Mesenchymal stem cell (in vitro differentiated cells and primary cell): ENCODE results near the gene PGPEP1.

Source experiments
- DNase-seq: peaks from one replicate; pipeline ENCODE4 v3.0.0-alpha.2; 2013
- H2AFZ ChIP-seq: one replicate; pipeline ENCODE4 v1.6.1; 2013; ENCODE audit warnings: low read depth, mild to moderate bottlenecking, control low read depth, inconsistent platforms, low read length, moderate library complexity
- H2AK5ac ChIP-seq: 2 replicates; pipeline ENCODE4 v1.6.1; 2013; ENCODE audit warnings: low read length, moderate library complexity, mild to moderate bottlenecking, inconsistent platforms; ENCODE audit not compliant: severe bottlenecking
- H2BK120ac ChIP-seq: one replicate; pipeline ENCODE4 v1.6.1; 2013; ENCODE audit warnings: low read depth, mild to moderate bottlenecking, inconsistent platforms, low read length, moderate library complexity
- H2BK12ac ChIP-seq, 2 experiments: one replicate each; pipeline ENCODE4 v1.6.1; 2013; ENCODE audit warnings: inconsistent platforms in 2 of 2, low read length in 2 of 2, mild to moderate bottlenecking in 2 of 2, moderate library complexity in 2 of 2, control low read depth in 1 of 2
- H2BK15ac ChIP-seq: one replicate; pipeline ENCODE4 v1.6.1; 2013; ENCODE audit warnings: mild to moderate bottlenecking, low read depth, inconsistent platforms; ENCODE audit not compliant: poor library complexity, severe bottlenecking
- H2BK5ac ChIP-seq: 2 replicates; pipeline ENCODE4 v1.6.1; 2013; ENCODE audit warnings: low read depth, mild to moderate bottlenecking, low read length, control low read depth, inconsistent platforms; ENCODE audit not compliant: poor library complexity, severe bottlenecking
- H3K14ac ChIP-seq, 2 experiments: one replicate each; pipeline ENCODE4 v1.6.1; 2013; ENCODE audit warnings: inconsistent platforms in 2 of 2, low read length in 2 of 2, control low read depth in 1 of 2, mild to moderate bottlenecking in 1 of 2, moderate library complexity in 1 of 2
- H3K18ac ChIP-seq, 2 experiments: one replicate each; pipeline ENCODE4 v1.6.1; 2013; ENCODE audit warnings: inconsistent platforms in 2 of 2, low read length in 2 of 2, control low read depth in 1 of 2, low read depth in 1 of 2, mild to moderate bottlenecking in 1 of 2
- H3K23ac ChIP-seq, 2 experiments: one replicate each; pipeline ENCODE4 v1.6.1; 2013; ENCODE audit warnings: inconsistent platforms in 2 of 2, low read length in 2 of 2, mild to moderate bottlenecking in 2 of 2, moderate library complexity in 2 of 2, control low read depth in 1 of 2
- H3K27ac ChIP-seq: 2 replicates; pipeline ENCODE4 v1.5.1; 2013; ENCODE audit warnings: mild to moderate bottlenecking, moderate library complexity, low read length, control low read depth, inconsistent platforms; ENCODE audit not compliant: poor library complexity, severe bottlenecking
- H3K27me3 ChIP-seq, 2 experiments: 2 replicates each; pipeline versions ENCODE4 v1.6.1 to v1.7.0; 2013; ENCODE audit warnings: low read length in 2 of 2, mild to moderate bottlenecking in 2 of 2, moderate library complexity in 2 of 2, control low read depth in 1 of 2, inconsistent platforms in 1 of 2; ENCODE audit not compliant: control insufficient read depth in 1 of 2, insufficient read depth in 1 of 2
- H3K36me3 ChIP-seq, 2 experiments: 2 replicates each; pipeline versions ENCODE4 v1.6.1 to v1.7.0; 2013; ENCODE audit warnings: low read length in 2 of 2, control low read depth in 1 of 2, inconsistent platforms in 1 of 2, low read depth in 1 of 2, mild to moderate bottlenecking in 1 of 2; ENCODE audit not compliant: insufficient read depth in 2 of 2, control insufficient read depth in 1 of 2
- H3K4ac ChIP-seq, 2 experiments: one replicate each; pipeline ENCODE4 v1.6.1; 2013; ENCODE audit warnings: inconsistent platforms in 2 of 2, low read length in 2 of 2, mild to moderate bottlenecking in 2 of 2, moderate library complexity in 2 of 2, control low read depth in 1 of 2, low read depth in 1 of 2
- H3K4me1 ChIP-seq: 2 replicates; pipeline ENCODE4 v1.6.1; 2013; ENCODE audit warnings: low read depth, low read length, control low read depth; ENCODE audit not compliant: control insufficient read depth, insufficient read depth
- H3K4me2 ChIP-seq: 2 replicates; pipeline ENCODE4 v1.6.1; 2013; ENCODE audit warnings: low read length, mild to moderate bottlenecking, inconsistent platforms; ENCODE audit not compliant: poor library complexity, severe bottlenecking
- H3K4me3 ChIP-seq, 2 experiments: 2 replicates each; pipeline versions ENCODE4 v1.5.1 to v1.7.0; 2013; ENCODE audit warnings: low read length in 2 of 2, mild to moderate bottlenecking in 2 of 2, control low read depth in 1 of 2, low read depth in 1 of 2; ENCODE audit not compliant: insufficient read depth in 1 of 2
- H3K79me1 ChIP-seq: replicated peaks from 2 replicates; pipeline ENCODE4 v1.6.1; 2013; ENCODE audit warnings: mild to moderate bottlenecking, control low read depth, low read length, inconsistent platforms; ENCODE audit not compliant: poor library complexity, severe bottlenecking
- H3K9ac ChIP-seq: 2 replicates; pipeline ENCODE4 v1.7.0; 2013; ENCODE audit warnings: mild to moderate bottlenecking, low read length, moderate library complexity
- H3K9me3 ChIP-seq: 2 replicates; pipeline ENCODE4 v1.7.0; 2013; ENCODE audit warnings: mild to moderate bottlenecking, low read length; ENCODE audit not compliant: control insufficient read depth
- H4K8ac ChIP-seq: one replicate; pipeline ENCODE4 v1.6.1; 2013; ENCODE audit warnings: inconsistent platforms, mild to moderate bottlenecking, low read length, moderate library complexity
- H4K91ac ChIP-seq: one replicate; pipeline ENCODE4 v1.6.1; 2013; ENCODE audit warnings: mild to moderate bottlenecking, low read length, inconsistent platforms
- WGBS: methylation state at CpG from one replicate; pipeline ENCODE4 v1.1.7; 2013; ENCODE audit warnings: mixed read lengths; 5-methylcytosine and 5-hydroxymethylcytosine counted together

The PGPEP1 gene

DNA sequence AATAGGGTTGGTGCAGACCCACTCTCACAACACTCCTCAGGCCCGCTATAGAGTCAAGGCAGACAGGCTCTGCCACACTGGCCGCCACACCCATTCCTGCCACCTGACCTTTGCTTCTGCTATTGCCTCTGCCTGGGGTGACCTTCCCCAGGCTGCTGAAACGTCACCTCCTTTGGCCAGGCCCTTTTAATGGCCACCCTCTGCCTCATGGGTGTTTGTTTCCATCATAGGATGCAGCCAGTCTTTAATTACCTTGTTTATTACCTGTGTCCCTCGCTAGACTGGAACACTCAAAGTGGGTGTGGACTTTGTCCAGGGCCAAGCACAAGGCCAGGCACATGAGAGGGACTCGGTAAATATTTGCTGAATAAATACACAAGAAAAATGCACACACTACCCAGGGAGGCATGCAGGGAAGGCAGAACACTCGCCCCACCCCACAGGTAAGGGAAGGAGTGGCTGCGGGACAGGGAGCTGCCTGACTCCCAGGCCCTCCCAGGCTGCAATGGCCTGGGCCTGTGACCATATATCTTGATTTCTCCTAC is 20.7 kb upstream of the PGPEP1 start:
- H2AK5ac ChIP-seq: no peak overlapping the region
- H2BK12ac ChIP-seq: no peak overlapping the region
- H3K4me3 ChIP-seq: no peak overlapping the region
- no peak overlapping the region for H2AFZ ChIP-seq
- no peak overlapping the region for H3K14ac ChIP-seq
- no peak overlapping the region for H2BK15ac ChIP-seq
- no peak overlapping the region for H4K91ac ChIP-seq
- H3K4me2 ChIP-seq: no peak overlapping the region
- H3K9ac ChIP-seq: no peak overlapping the region
- DNase-seq: no peak
- no peak overlapping the region for H2BK120ac ChIP-seq
- no peak overlapping the region for H3K18ac ChIP-seq
- H3K27ac ChIP-seq: no peak overlapping the region
- H3K9me3 ChIP-seq: no peaks in the 10 kb centered on the region
- H3K4ac ChIP-seq: no peak overlapping the region
- peaks cover 21% of the 10 kb centered on the region for H3K79me1 ChIP-seq
- no peaks in the 10 kb centered on the region for H3K27me3 ChIP-seq
- WGBS: 98% methylated on average over 5 of the region's 7 CpGs
- H3K36me3 ChIP-seq: peaks cover 10 to 20% of the 10 kb centered on the region in 2 experiments
- H3K23ac ChIP-seq: no peak overlapping the region
- H3K4me1 ChIP-seq: peaks cover 17% of the 10 kb centered on the region
- H2BK5ac ChIP-seq: no peak overlapping the region
- H4K8ac ChIP-seq: peak overlapping the region; percentile 27

DNA sequence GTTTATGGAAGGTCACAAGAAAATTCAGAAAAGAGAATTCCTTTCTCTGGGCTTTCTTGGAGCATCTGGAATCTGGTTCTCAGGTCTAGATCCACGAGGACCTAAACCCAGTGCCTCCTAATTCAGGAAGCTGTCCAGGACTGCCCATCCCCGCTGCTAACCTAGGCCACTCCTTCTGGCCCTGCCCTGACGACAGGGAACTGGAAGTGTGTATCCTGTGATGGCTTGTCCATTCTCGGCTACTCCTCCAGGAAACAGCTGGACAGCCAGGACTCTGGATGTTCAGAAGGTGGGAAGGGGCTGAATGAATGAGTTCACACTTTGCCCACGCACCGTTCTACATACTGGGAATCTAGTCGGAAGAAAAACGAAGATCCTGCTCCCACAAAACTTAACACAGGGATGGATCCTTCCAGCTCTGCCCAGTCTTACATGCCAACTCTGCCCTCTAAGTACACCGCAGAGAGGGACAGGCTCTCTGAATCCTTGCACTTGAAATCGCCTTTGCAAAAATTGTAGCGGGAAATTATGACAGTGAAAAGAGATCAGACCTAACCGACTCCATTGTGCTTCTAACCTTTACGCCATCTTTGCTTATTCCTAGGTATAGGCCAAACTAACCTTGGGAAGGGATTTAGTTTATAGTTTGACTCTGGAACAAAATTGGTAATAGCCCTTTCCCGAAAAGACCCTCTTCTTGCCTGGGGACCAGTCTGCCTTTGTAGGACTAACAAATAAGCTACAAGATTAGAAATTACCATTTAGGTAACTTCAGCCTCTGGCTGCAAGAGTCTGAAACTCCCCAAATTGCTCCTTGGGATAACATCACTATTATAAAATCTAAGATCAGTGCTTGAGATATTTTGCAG is 19.3 kb upstream of the PGPEP1 start:
- Histone ChIP-seq H3K14ac (no peak overlapping the region), H2BK5ac (no peak overlapping the region), H4K8ac (peak overlapping the region; percentile 68), H3K79me1 (peaks cover 16% of the 10 kb centered on the region), H3K4ac (peak overlapping the region in 1 of 2 experiments; percentile 24), H2AK5ac (peak overlapping the region; percentile 93), H2BK12ac (peak overlapping the region; percentile 65 to 72), H3K9me3 (no peaks in the 10 kb centered on the region), H3K23ac (no peak overlapping the region), H3K4me2 (peak overlapping the region; percentile 94), H2BK120ac (peak overlapping the region; percentile 27), H2BK15ac (peak overlapping the region; percentile 12), H3K18ac (no peak overlapping the region), H3K27ac (no peak overlapping the region), H2AFZ (no peak overlapping the region), H3K9ac (peak overlapping the region; percentile 96), H3K36me3 (peaks cover 9 to 13% of the 10 kb centered on the region in 2 experiments), H3K4me3 (peak overlapping the region in 1 of 2 experiments; percentile 80), H3K27me3 (no peaks in the 10 kb centered on the region), H4K91ac (peak overlapping the region; percentile 62), H3K4me1 (peaks cover 13% of the 10 kb centered on the region)
- WGBS: 76% methylated on average over 14 of the region's 14 CpGs
- DNase-seq: no peak

DNA sequence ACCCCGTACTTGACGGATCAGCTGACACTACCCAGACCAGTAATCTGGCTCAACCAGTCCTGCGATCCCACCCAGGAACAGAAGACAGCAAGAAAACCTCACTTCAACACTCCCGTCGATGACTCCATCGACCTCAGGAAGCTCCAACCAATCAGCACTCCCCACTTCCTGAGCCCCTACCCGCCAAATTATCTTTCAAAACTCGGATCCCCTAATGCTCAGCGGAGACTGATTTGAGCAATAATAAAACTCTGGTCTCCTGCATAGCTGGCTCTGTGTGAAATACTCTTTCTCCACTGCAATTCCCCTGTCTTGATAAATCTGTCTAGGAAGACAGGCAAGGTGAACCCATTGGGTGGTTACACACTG is 18.7 kb upstream of the PGPEP1 start:
- Histone ChIP-seq H4K8ac (peak overlapping the region; percentile 73), H3K4me2 (peak overlapping the region; percentile 94), H3K79me1 (peaks cover 14% of the 10 kb centered on the region), H3K27me3 (no peaks in the 10 kb centered on the region), H3K27ac (peak overlapping the region; percentile 87), H2AFZ (no peak overlapping the region), H4K91ac (peak overlapping the region; percentile 45), H2BK12ac (peak overlapping the region in 1 of 2 experiments; percentile 47), H3K18ac (peak overlapping the region; percentile 42 to 45), H2BK5ac (no peak overlapping the region), H3K14ac (no peak overlapping the region), H2AK5ac (peak overlapping the region; percentile 94), H3K23ac (no peak overlapping the region), H2BK15ac (no peak overlapping the region), H3K9me3 (no peaks in the 10 kb centered on the region), H3K4me3 (peak overlapping the region in 1 of 2 experiments; percentile 80), H3K4ac (peak overlapping the region; percentile 58 to 91), H3K36me3 (peaks cover 9 to 13% of the 10 kb centered on the region in 2 experiments), H2BK120ac (no peak overlapping the region), H3K4me1 (peaks cover 13% of the 10 kb centered on the region), H3K9ac (peak overlapping the region; percentile 96)
- peak; percentile 47 for DNase-seq
- WGBS: 29% methylated on average over 9 of the region's 9 CpGs

DNA sequence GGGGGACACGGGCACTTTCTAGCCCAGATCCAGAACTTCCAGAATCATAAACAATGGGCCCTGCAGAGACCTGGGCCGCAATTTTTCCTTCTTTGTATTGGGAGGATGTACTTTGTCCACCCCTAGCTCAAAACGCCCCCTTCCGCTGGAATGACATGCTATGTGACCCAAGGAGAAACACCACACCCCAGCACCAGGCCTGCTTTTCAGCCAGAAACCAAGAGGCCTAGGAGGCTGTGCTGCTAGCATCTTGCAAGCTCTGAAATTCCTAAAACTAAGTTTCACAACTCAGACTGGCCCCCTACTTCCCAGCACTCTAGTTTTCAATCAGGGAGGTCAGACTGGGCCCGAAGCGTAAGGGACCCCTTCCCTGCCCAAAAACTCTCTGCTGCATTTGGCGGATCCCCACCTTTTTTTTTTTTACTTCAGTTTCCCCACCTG is 18.1 kb upstream of the PGPEP1 start:
- Histone ChIP-seq H4K91ac (peak overlapping the region; percentile 94), H3K27me3 (no peaks in the 10 kb centered on the region), H3K79me1 (peaks cover 13% of the 10 kb centered on the region), H3K4me3 (peak overlapping the region; percentile 80 to 86), H3K4me2 (peak overlapping the region; percentile 94), H3K4ac (peak overlapping the region; percentile 94 to 96), H2BK12ac (peak overlapping the region in 1 of 2 experiments; percentile 47), H3K27ac (peak overlapping the region; percentile 87), H3K9ac (peak overlapping the region; percentile 96), H2BK120ac (peak overlapping the region; percentile 65), H3K4me1 (peaks cover 13% of the 10 kb centered on the region), H2AK5ac (peak overlapping the region; percentile 93), H3K36me3 (peaks cover 9 to 13% of the 10 kb centered on the region in 2 experiments), H2AFZ (peak overlapping the region; percentile 80), H3K18ac (peak overlapping the region; percentile 89 to 94), H2BK5ac (no peak overlapping the region), H2BK15ac (no peak overlapping the region), H3K14ac (peak overlapping the region in 1 of 2 experiments; percentile 6), H4K8ac (peak overlapping the region; percentile 88), H3K9me3 (no peaks in the 10 kb centered on the region), H3K23ac (no peak overlapping the region)
- peak; percentile 82 for DNase-seq
- 5% methylated on average over 7 of the region's 7 CpGs for WGBS
